GM18867 (cell line): ENCODE data around the gene PREX1.

Source experiments
- ATAC-seq: cut with Tn5 transposase; IDR thresholded peaks from one replicate; pipeline ENCODE4 v1.9.1; 2021; ENCODE audit warnings: mild to moderate bottlenecking, moderate library complexity; ENCODE audit not compliant: unreplicated experiment

Gene PREX1

GRCh38 chr20:48687117-48687800 is 140.5 kb downstream of the PREX1 start:
- ATAC-seq = no peak

DNA sequence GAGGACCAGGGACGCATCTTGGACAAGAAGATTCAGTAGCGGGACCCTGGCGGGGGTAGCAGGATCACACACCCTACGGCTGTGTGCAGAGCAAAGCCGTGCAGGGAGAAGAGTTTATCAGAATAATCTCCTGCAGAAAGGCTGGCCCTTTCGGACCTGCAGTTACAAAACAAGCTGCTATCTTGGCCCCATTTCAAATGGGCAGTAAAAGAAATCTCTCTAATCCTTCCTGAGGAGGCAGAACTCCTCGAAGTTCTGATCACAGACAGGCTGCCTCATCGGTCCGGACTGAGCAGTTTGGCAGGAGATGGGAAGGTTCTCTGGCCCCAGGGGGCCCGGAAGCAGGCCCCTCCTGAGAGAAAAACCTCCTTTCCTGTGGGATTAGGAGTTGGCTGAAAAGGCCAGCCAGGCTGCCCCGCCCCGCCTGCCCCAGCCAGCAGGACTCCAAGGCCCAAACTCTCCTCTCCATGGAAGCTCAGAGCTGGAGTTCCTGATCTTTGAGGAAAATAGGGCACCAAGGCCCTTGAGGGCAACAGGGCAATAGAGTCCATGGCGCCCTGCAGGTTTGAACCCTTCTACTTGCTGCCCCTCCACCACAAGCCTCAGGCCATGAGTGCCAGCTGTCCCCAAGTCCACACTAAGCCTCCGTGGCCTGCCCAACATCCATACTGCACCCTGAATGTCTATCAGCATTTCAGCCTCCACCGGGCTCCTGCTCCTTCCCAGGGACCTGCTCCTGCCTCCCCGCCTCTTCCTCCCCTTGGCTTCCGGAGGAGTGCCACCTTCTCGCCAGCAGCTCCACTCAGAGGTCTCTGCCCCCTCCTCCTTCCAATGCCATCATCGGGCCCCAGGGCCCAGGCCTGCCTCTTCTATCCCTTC is 141.3 kb downstream of the PREX1 start:
- ATAC-seq = no peak

DNA sequence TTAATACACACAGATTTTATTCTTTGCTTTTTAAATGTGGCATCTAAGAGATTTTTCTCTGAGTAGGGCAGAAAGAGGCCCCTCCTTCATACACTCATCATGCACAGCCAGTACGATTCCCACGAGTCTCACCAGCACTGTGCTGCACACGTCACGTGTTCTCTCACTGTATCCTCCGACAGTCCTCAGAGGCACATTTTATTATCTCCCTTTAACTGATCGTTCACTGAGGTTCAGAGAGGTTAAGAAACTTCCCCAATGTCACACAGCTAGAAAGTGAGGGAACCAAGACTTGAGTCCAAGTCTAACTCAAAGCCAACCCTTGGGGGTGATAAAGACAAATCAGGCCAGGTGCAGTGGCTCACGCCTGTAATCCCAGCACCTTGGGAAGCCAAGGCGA is 142.5 kb downstream of the PREX1 start:
- no peak for ATAC-seq

GRCh38 chr20:48684501-48685041 is 143.2 kb downstream of the PREX1 start:
- no peak for ATAC-seq

GRCh38 chr20:48683467-48684175 is 144.2 kb downstream of the PREX1 start:
- ATAC-seq = no peak

DNA sequence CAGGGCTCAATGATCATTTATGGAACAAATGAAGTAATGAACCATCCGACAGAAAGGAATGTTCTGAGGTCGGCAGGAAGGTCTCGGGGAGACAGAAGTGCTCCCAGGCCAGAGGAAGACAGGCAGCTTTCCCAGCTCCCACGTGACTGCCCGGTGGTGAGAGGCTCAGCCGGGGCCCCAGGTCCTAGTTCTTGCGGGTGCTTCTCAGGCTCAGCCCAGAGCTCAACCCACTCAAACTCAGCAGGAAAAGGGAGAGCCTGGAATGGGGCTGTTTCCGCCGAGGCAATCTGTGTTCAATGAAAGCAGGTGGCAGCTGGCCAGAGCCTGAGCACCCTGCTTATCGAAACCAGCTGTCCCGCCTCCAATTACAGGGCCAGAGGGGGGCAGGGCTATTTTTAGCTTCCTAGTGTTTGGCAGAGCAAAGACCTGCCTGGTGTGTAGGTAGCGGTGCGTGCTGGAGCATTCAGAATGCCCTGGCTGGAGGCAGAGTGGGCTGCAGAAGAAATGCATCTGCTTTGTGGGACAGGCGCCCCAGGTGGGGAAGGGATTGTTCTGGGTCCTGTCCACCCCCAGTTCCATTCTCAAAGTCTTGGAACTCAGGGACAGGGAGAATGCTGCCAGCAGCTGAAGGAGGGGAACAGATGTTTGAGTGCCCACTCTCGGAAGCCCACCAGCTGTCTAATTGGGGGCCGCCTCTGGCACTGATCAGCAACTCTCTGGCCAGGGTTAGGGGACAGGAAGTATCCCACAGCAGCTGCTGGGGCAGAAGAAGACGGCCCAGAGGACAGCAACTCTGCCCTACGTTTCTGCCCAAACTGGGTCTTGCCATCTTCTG is 145.1 kb downstream of the PREX1 start:
- no peak for ATAC-seq

GRCh38 chr20:48681873-48682426 is 145.8 kb downstream of the PREX1 start:
- ATAC-seq = no peak

- ATAC-seq = no peak
These were observed 146.5 kb downstream of the PREX1 start for GRCh38 chr20:48681201-48681872.

DNA sequence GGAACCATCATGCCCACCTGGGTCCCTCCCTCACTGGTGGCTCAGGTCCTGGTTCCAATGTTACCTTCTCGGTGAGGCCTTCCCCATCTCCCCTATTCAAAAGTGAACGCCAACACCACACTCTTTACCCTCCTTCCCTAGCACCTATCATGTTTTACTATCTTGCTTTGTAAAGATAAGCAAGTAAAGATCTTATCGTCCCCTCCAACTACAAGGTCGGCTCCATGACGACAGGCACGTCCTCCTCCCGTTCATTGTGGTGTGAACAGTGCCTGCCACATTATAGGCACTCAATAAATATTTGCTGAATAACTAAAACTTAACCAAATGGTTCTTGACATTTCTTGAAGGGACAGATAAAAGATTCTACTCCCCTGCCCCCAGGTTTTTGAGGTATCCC is 147.1 kb downstream of the PREX1 start:
- no peak for ATAC-seq

- no peak for ATAC-seq
These were observed 148.2 kb downstream of the PREX1 start for GRCh38 chr20:48679599-48679998.

DNA sequence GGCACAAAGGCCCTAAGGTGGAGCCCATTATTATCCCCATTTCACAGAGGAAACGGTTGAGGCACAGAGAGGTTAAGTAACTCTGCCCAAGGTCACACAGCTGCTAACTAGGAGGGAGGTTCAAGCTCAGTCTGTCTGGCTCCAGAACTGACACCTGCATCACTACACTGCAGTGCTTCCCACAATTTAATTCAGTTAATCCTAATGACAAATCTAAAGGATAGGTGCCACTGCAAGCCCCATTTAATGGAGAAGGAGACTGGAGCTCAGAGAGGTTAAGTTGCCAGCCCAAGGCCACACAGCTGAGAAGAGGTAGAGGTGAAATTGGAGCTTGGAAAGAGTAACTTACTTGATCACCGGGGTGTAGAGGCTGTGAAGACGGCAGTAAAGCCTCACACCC is 148.8 kb downstream of the PREX1 start:
- ATAC-seq = no peak

DNA sequence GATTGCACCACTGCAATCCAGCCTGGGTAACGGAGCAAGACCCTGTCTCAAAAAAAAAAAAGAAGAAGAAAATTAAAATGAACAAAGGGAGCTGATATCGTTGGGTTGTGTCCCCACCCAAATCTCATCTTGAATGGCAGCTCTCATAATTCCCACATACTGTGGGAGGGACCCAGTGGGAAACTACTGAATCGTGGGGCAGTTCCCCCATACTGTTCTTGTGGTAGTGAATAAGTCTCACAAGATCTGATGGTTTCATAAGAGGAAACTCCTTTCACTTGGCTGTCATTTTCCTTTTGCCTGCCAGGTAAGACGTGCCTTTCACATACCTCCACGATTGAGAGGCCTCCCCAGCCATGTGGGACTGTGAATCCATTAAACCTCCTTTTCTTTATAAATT is 149.4 kb downstream of the PREX1 start:
- no peak for ATAC-seq

- ATAC-seq = no peak
These were observed 150.9 kb downstream of the PREX1 start for GRCh38 chr20:48676795-48677460.

- ATAC-seq = no peak
These were observed 151.7 kb downstream of the PREX1 start for GRCh38 chr20:48676125-48676524.

DNA sequence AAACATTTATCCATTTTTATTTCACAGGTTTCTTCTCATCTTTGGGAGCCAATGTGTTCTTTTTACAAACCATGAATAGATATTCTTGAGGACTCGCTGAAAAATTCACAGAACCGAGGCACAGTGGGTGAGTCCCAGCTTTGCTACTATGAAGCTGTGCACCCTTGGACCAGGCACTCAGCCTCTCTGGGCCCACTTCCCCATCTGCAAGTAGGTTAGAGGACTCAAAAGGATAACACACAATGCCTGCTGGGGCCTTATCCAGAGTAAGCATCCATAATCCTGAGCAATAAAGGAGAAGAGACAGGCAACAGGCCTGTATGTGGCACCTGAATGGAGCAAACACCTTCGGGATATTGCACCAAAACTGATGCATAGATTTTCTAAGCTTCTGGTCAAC is 153.3 kb downstream of the PREX1 start:
- ATAC-seq = no peak

- no peak for ATAC-seq
These were observed 154.3 kb downstream of the PREX1 start for GRCh38 chr20:48673507-48673906.

DNA sequence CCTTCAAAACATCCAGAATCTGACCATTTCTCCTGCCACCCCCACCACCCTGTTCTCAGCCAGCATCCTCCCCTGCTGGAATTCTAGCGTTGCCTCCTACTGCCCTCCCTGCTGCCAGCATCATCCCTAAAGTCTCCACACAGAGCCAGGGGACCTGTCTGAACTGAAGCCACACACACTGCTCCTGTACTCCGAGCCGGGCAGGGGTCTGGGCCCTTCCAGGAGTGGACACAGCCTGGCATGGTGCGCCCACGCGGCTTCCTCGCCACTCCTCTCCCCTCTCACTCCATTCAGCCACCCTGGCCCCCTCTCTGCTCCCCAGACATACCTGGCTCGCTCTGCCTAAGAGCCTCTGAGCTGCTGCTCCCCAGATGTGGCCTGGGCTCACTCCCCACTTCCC is 155.5 kb downstream of the PREX1 start:
- no peak for ATAC-seq

DNA sequence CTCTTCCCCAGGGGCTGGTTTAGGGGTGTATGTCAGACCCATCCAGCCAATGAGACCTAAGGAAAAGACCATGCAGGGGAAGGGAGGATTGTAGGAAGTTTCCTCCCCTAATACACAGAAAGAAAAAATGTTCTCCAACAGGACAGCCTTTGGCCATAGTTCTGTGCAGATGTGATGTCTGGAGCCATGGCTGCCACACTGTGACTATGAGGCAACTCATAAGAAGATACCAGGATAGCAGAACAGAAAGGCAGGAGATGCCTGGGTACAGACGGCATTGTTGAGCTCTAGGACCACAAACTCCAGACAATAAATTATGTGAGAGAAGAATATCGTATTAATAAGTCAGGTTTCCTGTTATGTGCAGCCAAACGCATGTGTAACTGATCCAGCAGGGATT is 156.7 kb downstream of the PREX1 start:
- ATAC-seq = no peak

- ATAC-seq = no peak
These were observed 157.7 kb downstream of the PREX1 start for GRCh38 chr20:48669946-48670605.
